Posterior vena cava (tissue), 2 donors: ENCODE results near the gene HERC3. TPM values are rescaled to one million over a fixed set of nuclear protein-coding genes. Genes with fewer than 3 reads are reported as not detected.

Source experiments
- DNase-seq: peaks from one replicate; pipeline ENCODE4 v3.0.0-alpha.2; 2020; ENCODE audit warnings: low spot score
- intact Hi-C, 2 donors: fragments of 100-400 bp; cut with DNase I; formaldehyde crosslinking; loops; one replicate each; pipeline versions ENCODE4 v1.14.1 to v1.14.2; 2022 to 2023
- total RNA-seq, 2 donors: library from RNA; stranded (reverse); fragmentation: NEBNext Ultra II Directional; extraction: Animal tissue kit (Norgen Biotek cat#: 25700); gene quantifications; one replicate each; pipeline ENCODE4 v1.2.1, GENCODE V29; 2021
- donor health status: DM: yes; HTN: yes; CAD: no.
- donor health status: DM: yes; HTN: yes; CAD: no.

Gene HERC3
- total RNA-seq, 2 donors from 2014 or later, result 27.1 to 53.6 TPM

- intact Hi-C loops, result no loop called here
- DNase-seq, result peak; percentile 91
These were observed 105.5 kb downstream of the HERC3 start, which contains the start of gene NAP1L5 for GRCh38 chr4:88697588-88698329. Gene NAP1L5, minus strand, starts transcription at chr4:88697829. Its CDS starts 75 bp downstream, at chr4:88697754.

- intact Hi-C loops, result no loop called here
- DNase-seq, result no peak
These were observed 106.2 kb downstream of the HERC3 start for GRCh38 chr4:88698519-88698918.

GRCh38 chr4:88702782-88703181 lies 110.5 kb downstream of the HERC3 start:
- intact Hi-C loops, result loop anchor here in 1 of 2 donors (10.0 kb wide), 1 partner anchor 322 kb away; no protein-coding TSS in a partner anchor
- DNase-seq, result no peak

- intact Hi-C loops, result loop anchor here in 1 of 2 donors (10.0 kb wide), 1 partner anchor 320 kb away; no protein-coding TSS in a partner anchor
- no peak for DNase-seq
These were observed 112.9 kb downstream of the HERC3 start for GRCh38 chr4:88705223-88705622.

GRCh38 chr4:88705805-88706492 lies 113.7 kb downstream of the HERC3 start:
- intact Hi-C loops, result loop anchor here in 1 of 2 donors (10.0 kb wide), 1 partner anchor 319 kb away; no protein-coding TSS in a partner anchor
- DNase-seq, result no peak

GRCh38 chr4:88706574-88706973 lies 114.3 kb downstream of the HERC3 start:
- intact Hi-C loops, result loop anchor here in 1 of 2 donors (10.0 kb wide), 1 partner anchor 318 kb away; no protein-coding TSS in a partner anchor
- DNase-seq, result no peak

- intact Hi-C loops, result loop anchor here in 1 of 2 donors (10.0 kb wide), 1 partner anchor 315 kb away; no protein-coding TSS in a partner anchor
- no peak for DNase-seq
These were observed 117.7 kb downstream of the HERC3 start for GRCh38 chr4:88709989-88710388.

GRCh38 chr4:88713782-88714181 lies 121.5 kb downstream of the HERC3 start:
- no peak for DNase-seq
- intact Hi-C loops, result no loop called here

- intact Hi-C loops, result no loop called here
- DNase-seq, result no peak
These were observed 125.8 kb downstream of the HERC3 start for GRCh38 chr4:88718098-88718497.

GRCh38 chr4:88719381-88719780 lies 127.1 kb downstream of the HERC3 start:
- DNase-seq, result no peak
- intact Hi-C loops, result no loop called here

GRCh38 chr4:88720451-88721428 lies 128.5 kb downstream of the HERC3 start:
- intact Hi-C loops, result no loop called here
- no peak for DNase-seq

GRCh38 chr4:88722276-88722780 lies 130.0 kb downstream of the HERC3 start:
- DNase-seq, result no peak
- intact Hi-C loops, result no loop called here

GRCh38 chr4:88722828-88723227 lies 130.5 kb downstream of the HERC3 start:
- no peak for DNase-seq
- intact Hi-C loops, result no loop called here

- intact Hi-C loops, result no loop called here
- DNase-seq, result no peak
These were observed 132.1 kb downstream of the HERC3 start for GRCh38 chr4:88724406-88724805.

GRCh38 chr4:88725143-88725542 lies 132.9 kb downstream of the HERC3 start:
- DNase-seq, result no peak
- intact Hi-C loops, result no loop called here

- DNase-seq, result no peak
- intact Hi-C loops, result no loop called here
These were observed 133.7 kb downstream of the HERC3 start for GRCh38 chr4:88725986-88726385.

GRCh38 chr4:88728146-88728545 lies 135.9 kb downstream of the HERC3 start:
- intact Hi-C loops, result no loop called here
- peak; percentile 88 for DNase-seq

GRCh38 chr4:88729146-88729760 lies 137.0 kb downstream of the HERC3 start:
- no peak for DNase-seq
- intact Hi-C loops, result no loop called here

GRCh38 chr4:88730811-88731210 lies 138.5 kb downstream of the HERC3 start:
- no peak for DNase-seq
- intact Hi-C loops, result no loop called here
